GM19395 (cell line): Measurements from ENCODE around the gene HERC3.
A peak's percentile ranks its signal among the peaks of the same experiment; 100 is the strongest.
"Not testable (repeated sequence)": the region's sequence is repeated elsewhere in the genome, so short reads cannot be mapped to it uniquely, and the experiment has no call there.

Experiments used
- ATAC-seq: cut with Tn5 transposase; IDR thresholded peaks from one replicate; pipeline ENCODE4 v1.9.1; 2021; ENCODE audit warnings: mild to moderate bottlenecking, moderate library complexity; ENCODE audit not compliant: unreplicated experiment

Gene HERC3

DNA sequence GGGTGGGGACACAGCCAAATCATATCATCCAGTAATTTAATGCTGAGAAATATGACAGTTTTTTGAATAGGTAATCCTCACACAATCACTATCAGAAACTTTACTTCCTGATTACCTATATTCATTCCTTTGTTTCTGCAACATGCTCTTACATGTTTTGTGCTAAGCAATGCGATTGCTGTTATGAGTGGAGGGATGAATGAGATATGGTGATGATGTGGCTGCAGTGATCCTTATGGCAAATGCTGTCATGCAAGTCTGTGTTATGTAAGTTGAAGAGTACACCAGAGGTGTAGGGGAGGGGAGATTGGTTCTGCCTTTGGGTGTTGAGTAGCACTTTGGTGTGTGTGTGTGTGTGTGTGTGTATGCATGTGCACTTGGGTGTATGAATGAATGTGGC is 14.6 kb downstream of the HERC3 start:
- ATAC-seq = no peak

DNA sequence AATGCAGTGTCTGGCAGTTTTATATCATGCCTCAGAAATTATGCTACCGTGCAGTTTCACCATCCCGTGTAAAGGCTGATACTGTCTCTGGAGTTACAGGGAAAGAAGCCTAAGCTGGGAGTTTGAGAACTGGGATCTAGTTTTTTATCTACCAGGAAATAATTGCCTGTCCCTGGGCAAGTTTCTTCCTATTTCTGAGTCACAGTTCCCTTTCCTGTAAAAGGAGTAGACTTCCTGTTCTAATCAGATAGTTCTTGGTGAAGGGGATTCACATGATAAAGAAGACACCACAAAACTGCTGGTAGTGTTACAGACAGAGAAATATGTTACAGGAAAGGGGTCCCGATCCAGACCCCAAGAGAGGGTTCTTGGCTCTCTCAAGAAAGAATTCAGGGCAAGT is 17.1 kb downstream of the HERC3 start:
- ATAC-seq = no peak

DNA sequence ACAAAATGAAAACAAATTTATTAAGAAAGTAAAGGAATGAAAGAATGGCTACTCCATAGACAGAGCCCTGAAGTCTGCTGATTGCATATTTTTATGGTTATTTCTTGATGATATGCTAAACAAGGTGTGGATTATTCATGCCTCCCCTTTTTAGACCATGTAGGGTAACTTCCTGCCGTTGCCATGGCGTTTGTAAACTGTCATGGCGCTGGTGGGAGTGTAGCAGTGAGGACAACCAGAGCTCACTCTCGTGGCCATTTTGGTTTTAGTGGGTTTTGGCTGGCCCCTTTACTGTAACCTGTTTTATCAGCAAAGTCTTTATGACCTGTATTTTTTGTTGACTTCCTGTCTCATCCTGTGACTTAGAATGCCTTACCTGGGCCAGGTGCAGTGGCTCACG is 17.5 kb downstream of the HERC3 start:
- ATAC-seq = not testable (repeated sequence)

DNA sequence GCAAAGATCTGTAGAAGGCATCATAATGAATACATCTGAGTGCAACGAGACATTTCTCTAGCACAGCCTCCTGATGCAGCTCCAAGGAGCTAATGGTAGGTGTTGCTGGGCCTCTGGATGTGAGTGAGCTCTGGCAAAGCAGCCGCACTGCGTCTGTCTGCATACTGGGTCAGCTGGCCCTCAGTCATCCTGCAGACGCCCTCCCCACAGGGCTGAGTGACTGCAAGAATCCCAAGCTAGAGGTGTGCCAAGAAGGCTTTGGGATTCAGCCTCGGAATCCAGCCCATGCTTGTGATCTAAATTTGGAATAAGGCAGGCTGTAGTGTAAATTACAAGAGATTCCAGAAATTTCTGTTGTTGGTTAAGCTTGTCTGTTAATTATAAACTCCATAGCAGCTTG is 18.5 kb downstream of the HERC3 start:
- no peak for ATAC-seq

DNA sequence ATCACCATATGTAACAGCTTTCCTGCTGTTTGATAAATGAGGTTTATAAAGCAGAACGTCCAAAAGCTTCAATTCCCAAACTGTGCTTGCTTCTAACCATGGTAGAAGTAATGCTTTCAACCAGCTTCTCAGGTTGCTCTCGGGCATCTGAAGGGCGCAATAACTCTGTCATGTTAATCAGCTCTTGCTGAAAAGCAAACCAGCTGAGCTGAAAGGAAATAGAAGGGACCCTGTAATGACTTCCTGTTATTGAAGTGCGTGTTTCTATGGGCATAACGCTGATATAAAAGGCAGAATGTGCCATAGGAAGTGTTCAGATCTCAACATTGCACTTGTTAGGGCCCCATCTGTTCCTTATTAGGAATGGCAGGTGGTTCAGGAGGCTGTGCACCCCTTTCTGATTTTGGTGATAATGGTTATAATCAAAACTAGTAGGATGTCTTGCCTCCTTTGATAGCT is 21.2 kb downstream of the HERC3 start:
- peak; percentile 46 for ATAC-seq

DNA sequence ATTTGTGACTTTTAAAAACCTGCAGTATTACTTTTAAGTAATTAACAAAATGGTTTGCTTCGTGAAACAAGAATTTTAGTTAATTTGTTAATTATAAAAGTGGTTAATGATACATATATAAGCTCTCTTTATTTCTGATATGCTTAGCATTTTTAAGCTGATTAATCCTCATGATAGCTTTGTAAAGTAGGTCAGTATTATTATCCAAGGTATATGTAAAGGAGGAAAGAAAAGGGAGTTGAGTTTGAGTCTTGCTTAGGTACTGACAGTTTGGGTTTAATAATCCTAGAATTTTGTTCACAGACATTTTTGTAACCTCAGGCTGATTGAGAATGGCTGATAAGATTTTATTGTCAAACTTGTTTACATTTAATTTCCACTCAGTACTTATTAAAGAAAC is 21.8 kb downstream of the HERC3 start:
- ATAC-seq = no peak

DNA sequence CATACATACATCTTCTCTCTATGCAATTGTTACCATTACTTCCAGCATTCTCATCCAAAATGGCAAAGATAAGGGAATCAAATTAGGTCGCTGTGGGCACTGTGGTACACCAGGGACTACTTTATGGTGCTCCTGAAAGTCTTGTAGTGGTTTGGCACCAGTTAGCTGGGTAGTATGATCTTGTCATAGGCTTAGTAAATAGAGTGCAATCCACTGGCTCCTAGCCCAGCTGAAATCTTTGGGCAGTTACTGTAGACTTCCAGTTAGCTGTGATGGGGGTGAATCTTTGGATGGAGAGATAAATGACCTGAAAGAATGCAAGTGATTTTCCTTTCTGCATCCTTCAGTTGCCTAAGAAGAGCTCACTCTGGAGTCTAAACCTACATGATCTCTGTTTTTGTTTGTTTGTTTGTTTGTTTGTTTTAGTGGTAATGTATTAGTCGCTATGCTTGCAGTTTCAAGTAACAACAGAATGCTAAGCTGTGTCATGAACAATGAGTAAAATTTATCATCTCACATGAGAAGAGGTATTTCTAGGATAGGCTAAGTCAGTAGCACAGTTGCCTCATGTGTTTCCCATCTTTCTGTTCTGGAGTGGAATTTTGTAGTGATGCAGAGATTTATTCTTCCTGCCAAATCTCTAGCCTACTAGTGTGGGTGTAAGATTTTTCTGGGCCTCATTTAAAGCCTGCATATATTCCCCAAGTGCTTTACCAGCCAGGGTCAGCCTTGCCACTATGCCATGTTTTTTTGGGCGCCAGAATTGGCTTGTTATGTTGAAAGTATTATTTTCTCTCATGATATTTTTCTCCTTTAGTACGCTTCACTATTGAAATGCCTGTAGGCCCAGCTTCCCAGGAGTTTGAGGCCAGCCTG is 24.2 kb downstream of the HERC3 start:
- ATAC-seq = no peak

DNA sequence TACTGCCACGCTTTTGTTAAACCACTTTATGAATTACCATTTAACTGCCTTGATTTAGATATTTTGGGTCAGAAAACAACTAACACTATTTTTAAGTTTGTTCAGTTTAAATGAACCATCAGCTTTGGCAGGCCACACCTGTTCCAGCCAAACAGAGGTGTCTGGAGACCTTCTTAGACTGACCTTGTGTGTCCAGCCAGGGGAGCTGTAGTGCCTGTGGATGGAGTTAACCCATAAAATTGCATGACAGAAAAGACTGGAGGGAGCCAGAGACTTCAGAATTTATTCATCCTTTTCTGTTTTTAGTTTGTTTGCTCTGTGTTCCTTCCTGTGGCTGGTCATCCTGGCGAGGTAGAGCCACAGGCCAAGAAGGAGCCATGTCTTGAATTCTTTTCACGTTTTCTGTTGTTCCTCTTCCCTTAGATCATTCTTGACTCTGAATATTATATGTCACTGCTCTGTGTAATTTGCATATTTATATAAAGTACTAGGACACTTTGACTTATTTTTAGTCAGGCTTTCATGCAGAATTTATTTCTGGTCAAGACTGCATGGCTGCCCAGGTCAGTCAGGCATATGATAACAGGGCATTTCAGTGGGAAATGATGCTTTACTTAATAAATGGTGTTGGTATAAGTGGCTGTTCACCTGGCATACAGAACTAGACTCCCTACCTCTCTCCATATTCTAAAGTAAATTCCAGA is 26.7 kb downstream of the HERC3 start:
- ATAC-seq = no peak

DNA sequence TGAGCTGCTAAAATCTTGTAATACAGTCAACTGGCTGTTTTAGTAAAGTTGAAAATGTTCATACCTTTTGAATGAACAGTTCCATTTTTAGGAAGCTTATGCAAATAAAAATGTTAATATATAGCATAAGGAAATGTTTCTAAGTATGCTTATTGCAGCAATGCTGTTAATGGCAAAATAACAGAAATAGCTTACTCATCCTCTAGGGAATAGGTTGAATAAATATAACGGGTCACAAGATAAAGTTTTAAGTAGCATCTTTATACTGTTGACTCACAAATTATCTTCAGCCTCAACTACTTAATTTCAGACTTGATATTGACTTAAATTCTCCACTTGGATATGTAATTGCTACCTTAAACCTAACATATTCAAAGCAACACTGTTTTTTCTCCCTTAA is 27.7 kb downstream of the HERC3 start:
- ATAC-seq = no peak

DNA sequence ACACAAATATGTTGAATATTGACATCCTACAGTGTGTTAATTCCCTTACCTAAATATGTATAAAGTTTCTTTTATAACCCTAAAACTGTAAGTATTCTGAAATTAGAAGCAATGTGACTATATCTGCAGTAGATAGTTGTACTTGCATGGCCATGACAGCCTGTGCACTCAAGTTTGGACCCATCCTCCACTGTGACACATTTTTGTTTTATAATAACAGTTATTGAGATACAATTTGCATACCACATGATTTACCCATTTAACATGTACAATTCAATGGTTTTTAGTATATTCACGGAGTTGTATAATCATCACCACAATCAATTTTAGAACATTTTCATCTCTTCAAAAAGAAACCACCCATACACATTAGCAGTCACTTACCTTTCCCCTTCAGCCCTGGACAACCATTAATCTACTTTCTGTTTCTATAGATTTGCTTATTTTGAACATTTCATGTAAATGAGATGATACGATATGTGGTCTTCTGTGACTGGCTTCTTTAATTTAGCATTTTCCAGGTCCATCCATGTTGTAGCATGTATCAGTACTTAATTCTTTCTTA is 29.6 kb downstream of the HERC3 start:
- peak; percentile 67 for ATAC-seq

DNA sequence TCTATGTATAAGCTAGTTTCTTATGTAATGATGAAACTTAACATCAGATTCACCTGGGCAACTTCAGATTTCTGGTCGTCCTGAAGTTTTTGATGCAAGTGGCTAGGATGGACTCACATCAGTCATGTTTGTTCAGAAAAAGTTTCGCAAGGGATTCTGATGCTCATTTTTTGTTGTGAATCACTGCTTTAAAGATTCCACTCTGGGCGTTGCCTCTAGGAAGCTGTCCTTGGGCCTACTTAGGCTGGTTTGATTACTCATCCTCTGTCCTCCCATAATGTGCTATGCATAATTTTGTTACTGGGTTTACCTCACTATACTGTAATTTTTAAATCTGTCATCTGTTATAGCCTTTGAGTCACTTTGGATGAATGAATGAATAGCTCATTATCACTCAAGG is 30.8 kb downstream of the HERC3 start:
- no peak for ATAC-seq

DNA sequence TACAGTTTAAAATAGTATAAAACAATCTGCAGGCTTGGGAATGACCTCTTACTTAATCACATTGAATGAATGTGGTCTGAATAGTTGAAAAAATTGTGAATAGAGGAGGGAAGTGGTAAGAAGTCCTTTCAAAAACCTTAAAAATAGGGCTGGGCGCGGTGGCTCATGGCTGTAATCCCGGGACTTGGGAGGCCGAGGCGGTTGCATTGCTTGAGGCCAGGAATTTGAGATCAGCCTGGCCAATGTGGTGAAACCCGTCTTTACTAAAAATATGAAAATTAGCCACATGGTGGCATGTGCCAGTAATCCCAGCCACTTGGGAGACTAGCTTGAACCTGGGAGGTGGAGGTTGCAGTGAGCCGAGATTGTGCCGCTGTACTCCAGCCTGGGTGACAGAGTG is 36.5 kb downstream of the HERC3 start:
- ATAC-seq = no peak

DNA sequence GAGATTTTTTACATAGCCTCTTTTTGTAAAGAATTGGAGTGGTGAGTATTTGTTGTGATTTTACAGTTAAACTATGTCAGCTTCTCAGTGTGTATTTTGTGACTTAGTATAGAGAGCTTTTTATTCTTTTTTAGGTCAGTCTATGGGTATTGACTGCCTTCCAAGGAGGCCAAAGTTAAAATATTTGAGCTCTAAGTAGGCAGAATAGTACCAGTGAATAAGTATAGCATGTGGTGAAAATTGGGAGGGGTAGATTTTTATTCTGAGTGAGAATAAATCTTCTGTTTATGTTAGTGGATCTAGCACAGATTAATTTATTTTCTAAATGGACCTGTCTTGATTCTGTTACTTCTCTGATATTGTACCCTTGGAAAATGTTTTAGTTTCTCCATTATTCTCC is 37.5 kb downstream of the HERC3 start:
- no peak for ATAC-seq

DNA sequence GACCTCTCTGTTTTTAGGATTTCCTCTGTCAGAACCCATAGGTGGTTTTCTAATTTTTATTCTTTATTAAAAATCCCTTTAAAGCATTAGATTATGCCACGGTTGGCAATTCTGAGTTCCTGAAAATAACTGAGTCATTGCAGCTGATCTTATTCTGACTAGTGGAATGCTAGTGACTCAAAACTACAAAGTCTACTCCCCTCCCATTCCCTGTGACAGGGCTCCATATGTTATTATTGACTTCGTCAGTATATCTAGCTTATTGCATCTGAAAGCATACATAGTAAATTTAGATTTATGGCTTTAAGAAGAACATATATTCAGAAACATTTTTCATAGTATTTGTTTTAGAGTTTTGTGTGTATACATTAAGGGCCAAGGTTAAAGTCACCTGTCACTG is 38.5 kb downstream of the HERC3 start:
- no peak for ATAC-seq

DNA sequence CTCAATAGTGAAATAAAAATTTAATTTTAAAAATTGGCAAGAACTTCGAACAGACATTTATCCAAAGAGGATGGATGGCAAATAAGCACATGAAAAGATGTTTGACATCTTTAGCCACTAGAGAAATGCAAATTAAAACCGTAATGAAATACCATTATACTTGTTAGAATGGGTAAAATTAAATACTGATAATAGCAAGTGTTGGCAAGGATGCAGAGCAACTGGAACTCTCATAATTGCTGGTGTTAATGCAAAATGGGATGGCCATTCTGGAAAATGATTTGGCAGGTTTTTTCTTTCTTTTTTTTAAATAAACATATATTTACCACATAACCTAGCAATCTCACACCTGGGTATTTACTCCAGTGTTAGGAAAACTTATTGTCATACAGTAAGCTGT is 51.7 kb downstream of the HERC3 start:
- ATAC-seq = no peak

DNA sequence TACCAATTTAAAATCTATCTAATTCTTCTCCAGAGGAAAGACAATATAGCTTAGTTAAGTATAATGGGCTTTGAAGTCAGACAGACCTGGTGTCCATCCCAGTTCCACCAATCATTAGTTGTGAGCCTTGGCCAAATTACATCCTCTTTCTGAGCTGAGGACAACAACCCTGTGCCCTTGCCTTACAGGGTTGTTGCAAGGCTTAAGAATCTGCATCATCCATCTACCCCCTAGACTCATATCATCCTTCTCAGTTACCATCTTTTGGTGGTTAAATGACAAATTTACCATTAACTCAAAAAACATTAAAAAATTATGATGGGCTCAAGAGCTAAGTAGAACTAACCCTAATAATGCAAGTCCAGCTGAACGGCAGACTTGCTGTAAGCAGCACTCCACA is 53.7 kb downstream of the HERC3 start:
- no peak for ATAC-seq

DNA sequence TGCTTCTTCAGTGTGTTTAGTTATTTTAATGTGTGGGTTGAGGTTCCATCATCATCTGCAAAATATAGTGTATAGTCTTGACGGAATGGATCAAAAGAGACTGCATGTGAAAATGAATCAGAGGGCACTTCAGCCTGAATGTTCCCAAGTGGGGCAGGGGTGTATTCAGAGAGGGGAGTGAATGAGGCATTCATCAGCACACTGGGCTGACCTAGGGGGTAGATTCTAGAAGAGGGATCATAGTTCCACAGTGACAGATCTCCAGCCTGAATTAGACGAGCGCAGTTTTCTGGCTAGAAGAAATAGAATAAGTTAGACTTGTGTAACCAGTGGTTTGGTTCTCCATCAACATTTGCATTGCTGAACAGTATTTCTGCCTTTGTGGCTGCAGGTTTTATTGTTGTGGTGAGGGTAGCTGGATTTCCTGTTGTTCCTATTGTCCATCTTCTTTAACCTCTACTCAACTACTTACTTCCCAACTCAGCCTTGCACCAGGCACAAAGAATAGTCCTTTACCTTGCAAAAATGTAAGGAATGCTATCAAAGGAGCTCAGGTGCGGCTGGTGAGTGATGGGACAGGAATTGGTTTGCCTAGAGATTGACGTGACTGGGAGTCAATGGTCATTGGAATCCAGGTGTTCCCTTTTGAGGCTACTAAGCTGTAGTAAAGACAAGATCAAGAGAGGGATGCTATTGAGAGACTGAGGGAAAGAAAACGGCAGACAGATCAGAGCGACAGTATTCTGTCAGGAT is 54.4 kb downstream of the HERC3 start:
- no peak for ATAC-seq

DNA sequence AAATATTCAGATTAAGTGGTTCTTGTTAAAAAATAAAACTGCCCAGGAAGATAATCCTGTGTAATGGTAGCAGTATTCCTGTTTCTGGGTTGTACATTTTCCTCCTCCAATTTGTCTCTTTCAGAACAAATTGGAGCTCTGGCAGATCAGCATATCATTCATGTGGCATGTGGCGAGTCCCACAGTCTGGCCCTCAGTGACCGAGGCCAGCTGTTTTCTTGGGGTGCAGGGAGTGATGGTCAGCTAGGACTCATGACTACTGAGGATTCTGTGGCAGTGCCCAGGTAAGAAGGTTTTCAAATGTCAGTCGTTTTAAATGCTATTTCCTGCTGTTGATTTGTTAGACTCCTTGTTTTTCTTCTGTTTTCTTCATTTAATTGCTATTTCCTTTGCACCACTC is 57.4 kb downstream of the HERC3 start:
- ATAC-seq = no peak

DNA sequence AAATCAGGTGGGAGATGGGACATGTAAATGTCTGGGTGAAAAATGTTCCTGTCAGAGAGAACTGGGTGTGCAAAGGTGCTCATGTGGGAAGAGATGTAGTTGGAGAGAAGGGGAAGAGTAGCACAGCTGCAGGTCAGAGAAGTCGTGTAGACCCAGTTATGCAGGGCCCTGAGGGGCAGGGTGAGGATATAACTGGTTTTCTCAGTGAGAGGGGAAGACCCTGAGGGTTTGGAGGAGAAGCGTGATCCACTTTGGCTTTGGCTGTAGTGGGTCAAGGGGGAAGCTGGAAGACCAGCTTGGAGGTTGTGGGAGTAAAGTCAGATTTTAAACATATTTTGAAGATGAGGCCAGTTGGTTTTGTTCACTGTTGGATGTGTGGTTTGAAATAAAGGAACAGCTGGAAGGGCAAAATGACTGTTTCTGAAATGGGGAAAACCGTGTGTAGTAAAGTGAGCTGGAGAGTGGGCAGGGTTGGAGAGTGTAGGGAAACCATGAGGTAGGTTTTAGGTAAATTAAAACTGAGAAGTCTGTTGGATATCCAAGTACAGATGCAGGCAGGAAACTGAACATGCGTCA is 61.2 kb downstream of the HERC3 start:
- ATAC-seq = no peak

DNA sequence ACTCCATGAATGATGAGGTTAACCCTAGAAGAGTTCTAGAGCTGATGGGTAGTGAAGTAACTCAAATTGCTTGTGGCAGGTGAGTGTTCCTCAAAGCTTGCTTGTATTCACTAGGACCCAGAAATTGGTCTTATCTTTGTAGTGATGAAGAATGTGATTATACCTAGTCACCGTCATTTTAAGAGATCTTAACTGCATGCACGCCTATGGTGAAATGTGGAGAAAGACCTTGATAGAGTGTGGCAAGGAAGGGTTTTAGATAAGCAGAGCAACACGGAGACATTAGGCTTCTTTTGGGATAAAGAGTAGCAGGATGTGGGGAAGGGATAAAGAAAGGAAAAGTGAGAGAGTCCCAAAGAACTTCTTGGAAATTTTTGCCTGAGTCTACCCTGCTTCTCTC is 62.9 kb downstream of the HERC3 start:
- no peak for ATAC-seq
